Measurements from ENCODE around the gene THRB.
"Not testable (repeated sequence)": the region's sequence is repeated elsewhere in the genome, so short reads cannot be mapped to it uniquely, and the experiment has no call there.

THRB gene

GRCh38 chr3:24136624-24137310 lies 357.9 kb downstream of the THRB start:
- no peak for DNase-seq

DNA sequence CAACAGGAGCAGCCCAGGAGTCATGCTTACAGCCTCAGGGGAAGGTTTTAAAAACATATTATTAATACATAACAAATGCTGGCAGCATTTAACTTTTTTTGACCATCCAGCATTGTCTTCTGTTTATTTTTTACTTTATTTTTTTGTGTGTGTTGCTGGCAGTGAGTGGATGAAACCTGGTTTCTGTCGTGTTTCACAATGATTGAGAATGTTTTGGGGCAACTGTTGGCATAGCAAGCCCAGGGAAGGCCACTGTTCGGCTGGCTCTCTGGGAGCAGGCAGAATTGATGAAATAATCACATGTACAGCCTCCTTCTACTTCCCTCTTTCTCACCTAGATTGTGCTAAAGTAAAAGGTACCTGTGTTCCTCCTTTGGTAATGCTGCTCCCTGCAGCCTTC lies 359.4 kb downstream of the THRB start:
- DNase-seq = no peak

- no peak for DNase-seq
These were observed 360.7 kb downstream of the THRB start for GRCh38 chr3:24133942-24134341.

GRCh38 chr3:24133436-24133835 lies 361.2 kb downstream of the THRB start:
- DNase-seq = no peak

- DNase-seq = no peak
These were observed 365.1 kb downstream of the THRB start for GRCh38 chr3:24129549-24129948.

- no peak for DNase-seq
These were observed 366.2 kb downstream of the THRB start for GRCh38 chr3:24128199-24129005.

DNA sequence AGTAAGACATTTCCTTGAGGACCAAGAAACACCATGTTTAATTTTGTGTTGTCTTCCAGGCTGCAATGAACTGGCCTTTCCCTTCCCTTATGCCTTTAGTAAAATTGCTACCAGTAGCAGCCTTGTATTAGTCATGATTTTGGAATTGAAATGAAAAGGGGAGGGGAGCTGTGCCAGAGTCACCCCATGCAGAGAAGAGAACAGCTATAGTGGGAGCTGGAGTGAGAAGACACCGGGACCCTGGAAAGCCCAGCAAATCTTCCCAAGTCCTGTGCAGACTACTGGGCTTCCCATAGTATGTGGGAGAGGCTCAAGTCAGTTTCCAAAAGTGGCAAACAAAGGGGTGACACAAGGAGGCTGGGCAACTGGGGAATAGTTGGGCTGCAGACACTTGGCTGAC lies 371.1 kb downstream of the THRB start:
- DNase-seq = no peak

GRCh38 chr3:24120434-24120833 lies 374.2 kb downstream of the THRB start:
- no peak for DNase-seq

- no peak for DNase-seq
These were observed 375.3 kb downstream of the THRB start for GRCh38 chr3:24119321-24119751.

GRCh38 chr3:24117508-24117907 lies 377.1 kb downstream of the THRB start:
- DNase-seq = no peak

DNA sequence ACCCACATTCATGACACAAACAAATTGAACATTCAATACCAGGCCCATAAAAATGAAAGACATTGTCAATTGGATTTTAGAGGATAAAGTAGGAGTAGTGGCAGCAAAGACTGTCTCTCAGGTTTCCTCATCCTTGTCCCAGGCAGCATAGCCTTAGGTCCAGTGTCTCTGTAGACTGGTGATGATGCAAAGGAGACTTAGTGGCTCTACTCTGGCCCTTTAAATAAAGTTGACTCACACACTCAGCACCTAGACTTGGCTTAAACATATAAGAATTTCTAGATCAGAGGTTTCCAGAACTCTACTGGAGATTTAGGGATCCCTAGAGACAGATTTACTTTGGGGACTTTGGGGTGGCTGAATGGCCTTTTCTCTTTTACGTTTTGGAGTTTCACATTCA lies 382.9 kb downstream of the THRB start:
- DNase-seq = no peak

- DNase-seq = no peak
These were observed 384.6 kb downstream of the THRB start for GRCh38 chr3:24110051-24110450.

- no peak for DNase-seq
These were observed 392.9 kb downstream of the THRB start for GRCh38 chr3:24101676-24102168.

DNA sequence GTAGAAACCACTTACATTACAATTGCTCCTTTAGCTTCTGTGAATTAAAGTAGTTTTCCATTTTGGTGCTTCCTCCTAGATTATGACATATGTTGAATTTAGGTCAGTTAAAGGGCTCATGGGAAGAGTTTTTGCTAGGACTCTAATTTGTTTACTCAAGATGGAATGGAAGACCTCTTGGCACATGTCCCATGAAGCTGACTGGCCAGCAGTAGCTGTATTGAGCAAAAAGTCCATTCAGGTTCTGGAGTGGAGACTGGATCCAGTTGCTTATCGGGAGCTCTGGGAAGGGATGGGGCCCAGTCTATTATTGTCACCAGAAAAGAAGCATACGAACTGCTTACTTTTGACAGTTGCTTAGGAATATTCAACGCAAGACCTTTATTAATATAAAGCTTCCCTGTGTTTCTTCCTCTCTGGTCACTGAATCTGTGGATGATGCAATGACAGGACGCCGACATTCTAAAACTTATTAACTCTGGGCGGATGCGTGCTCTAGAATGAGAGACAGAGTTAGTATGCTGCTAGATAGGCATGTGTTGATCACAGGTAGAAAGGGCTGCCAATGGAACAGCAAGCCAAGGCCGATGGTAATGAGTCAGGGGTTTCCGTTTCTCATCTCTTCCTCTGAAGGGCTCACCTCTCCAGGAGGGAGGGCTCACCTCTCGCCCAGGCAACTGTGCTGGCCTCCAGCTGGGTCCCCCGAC lies 393.8 kb downstream of the THRB start:
- DNase-seq = no peak

- DNase-seq = no peak
These were observed 397.9 kb downstream of the THRB start for GRCh38 chr3:24096695-24097290.

DNA sequence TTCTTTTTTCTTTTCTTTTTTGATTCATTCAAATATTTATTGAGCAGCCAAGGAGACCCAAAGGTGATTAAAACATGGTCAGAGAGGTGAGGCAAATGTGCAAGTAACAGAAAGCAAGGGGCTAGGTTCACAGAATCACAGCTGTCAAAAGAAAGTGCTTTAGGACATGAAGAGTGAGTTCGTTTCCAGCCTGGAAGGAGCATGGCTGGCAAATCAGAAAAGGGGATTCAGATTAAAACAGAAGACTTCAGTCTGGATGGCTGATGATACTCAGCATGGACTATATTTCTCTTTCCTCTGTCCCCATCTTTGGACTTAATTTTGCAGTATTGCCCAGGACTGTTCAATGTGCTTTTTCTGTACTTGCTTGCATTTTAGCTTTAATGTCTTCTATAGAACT lies 398.4 kb downstream of the THRB start:
- no peak for DNase-seq

DNA sequence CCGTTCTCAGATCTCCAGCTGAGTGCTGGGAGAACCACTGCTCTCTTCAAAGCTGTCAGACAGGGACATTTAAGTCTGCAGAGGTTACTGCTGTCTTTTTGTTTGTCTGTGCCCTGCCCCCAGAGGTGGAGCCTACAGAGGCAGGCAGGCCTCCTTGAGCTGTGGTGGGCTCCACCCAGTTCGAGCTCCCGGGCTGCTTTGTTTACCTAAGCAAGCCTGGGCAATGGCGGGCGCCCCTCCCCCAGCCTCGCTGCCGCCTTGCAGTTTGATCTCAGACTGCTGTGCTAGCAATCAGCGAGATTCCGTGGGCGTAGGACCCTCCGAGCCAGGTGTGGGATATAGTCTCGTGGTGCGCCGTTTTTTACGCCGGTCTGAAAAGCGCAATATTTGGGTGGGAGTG lies 399.8 kb downstream of the THRB start:
- DNase-seq = not testable (repeated sequence)

GRCh38 chr3:24088782-24089181 lies 405.9 kb downstream of the THRB start:
- no peak for DNase-seq

- no peak for DNase-seq
These were observed 407.2 kb downstream of the THRB start for GRCh38 chr3:24087469-24087868.

- DNase-seq = no peak
These were observed 407.8 kb downstream of the THRB start for GRCh38 chr3:24086617-24087404.

DNA sequence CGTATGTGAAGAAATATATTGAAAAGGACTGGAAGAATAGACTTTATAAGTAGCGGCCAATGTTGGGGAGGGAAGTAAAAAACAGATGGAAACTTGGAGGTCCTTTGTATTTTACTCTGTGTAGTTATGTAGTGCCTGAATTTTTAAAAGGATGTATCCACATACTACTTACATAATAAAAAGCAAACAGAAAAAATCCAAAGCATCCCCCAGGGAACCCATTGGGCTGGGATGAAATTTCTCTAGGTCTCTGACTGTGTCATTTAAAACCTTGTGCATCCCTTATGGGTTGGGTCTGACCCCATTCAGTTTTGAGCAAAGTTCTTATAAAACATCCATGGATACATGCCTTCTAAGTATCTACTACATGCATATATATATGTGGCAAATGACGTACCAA lies 408.4 kb downstream of the THRB start:
- no peak for DNase-seq

- no peak for DNase-seq
These were observed 422.5 kb downstream of the THRB start for GRCh38 chr3:24072193-24072592.

Measured in activated CD4-positive, alpha-beta T cell treated with anti-CD3 and anti-CD28 coated beads for 48 hours (primary cell).